Measurements from ENCODE around the gene FRZB. TPM values are rescaled to one million over a fixed set of nuclear protein-coding genes. Genes with fewer than 3 reads are reported as not detected.
A peak's percentile ranks its signal among the peaks of the same experiment; 100 is the strongest.

Gene FRZB
- polyA plus RNA-seq, 3 donors = 8.0 to 11.5 (median 9.3) TPM

DNA sequence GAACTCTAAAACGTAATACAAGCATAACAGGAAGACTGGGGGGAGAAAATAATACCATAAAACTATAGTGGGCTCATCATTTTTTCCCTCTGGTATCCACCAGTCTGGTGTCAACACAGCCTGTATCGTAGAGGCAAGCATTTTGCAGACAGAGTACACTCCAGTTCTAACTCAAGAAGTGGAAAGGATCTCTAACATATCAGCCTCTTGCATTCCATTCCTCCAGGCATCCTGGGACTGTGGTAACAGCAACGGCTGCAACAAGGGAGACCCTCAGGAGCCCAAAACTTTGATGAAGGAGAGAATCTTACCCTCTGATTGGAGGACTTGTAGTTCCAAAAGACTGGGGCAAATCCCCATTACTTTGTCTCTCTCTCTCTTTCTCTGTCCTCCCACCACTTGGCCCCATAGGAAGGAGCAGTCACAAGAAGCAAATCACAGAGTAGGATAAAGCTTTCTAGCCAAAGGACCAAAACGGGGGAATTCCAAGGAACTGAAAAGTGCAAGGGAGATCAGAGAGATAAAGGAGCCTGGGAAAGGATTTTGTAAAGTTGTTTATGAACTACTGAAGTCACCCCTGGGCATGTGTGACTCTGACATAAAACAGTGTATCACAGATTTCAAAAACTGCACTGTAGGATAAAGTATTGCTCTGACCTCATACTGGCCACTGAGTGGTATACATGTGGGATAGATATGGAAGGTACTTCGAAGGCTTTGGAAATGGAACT lies 11.9 kb downstream of the FRZB start:
- DNase-seq = no peak

DNA sequence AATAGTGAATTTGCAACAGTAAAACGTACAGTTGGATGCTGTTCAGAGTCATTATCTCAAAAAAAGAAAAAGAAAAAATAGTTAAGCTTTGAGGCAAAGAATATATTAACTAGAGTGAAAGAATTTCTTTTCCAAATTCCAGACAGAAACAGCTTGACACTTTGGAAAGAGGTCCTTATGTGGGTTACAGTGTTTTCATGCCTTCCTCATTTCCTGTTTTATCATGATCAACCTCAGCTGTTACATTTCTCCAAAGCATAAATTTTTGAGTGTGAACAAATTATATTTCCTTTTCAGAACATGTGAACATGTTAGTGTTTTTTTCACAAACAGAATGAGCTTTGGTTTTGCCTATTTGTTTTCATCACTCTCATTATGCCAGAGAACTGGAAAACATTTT lies 13.6 kb downstream of the FRZB start:
- DNase-seq = no peak

- DNase-seq = no peak
Observed at GRCh38 chr2:182852090-182852489, 14.3 kb downstream of the FRZB start.

DNA sequence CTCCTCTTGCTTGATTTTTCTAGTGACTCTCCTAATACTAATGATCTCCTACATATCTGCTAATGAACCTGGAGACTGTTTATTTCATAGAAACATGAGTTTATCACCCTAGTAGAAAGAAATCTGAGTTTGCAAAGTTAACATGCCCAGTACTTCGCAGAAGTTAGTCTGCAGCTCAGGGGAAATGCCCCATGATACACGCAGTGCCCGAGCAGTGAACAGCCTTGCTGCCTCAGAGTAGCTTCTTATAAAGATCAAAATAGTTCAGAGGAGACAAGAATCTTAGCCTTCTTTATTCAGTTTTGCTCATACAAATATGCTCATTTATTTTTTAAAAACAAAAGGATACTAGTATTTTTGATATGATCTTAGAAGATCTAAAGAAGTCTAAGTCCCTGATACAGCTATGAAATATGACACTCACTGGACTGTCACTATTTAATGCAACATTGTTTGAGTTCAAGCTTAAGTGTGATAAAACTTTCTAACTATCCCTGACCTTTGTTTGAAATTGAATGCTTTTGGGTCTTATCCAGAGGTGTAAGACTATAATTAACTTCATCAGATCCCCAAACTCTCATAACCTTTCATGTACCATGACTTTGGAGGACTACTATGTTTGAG lies 20.5 kb downstream of the FRZB start:
- no peak for DNase-seq

DNA sequence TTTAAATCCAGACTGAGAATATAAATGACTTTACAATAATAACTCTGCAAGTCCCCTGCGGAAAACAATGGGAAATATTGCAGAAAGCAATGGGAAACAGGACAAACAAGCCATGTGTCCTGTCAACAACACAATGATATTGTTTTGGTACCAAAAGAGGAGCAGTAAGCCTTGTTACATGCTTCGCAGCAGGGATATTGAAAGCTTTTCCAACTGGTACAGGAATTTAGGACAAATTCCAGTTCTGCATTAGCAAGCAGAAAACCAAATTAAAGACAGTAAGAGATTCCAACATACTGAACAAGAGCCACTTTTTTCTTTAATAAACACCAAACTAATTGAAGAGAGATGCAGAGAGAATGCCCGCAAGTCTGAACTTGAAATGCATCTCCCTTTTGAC lies 30.0 kb downstream of the FRZB start:
- DNase-seq = no peak

- DNase-seq = no peak
Observed at GRCh38 chr2:182834293-182834692, 32.1 kb downstream of the FRZB start.

DNA sequence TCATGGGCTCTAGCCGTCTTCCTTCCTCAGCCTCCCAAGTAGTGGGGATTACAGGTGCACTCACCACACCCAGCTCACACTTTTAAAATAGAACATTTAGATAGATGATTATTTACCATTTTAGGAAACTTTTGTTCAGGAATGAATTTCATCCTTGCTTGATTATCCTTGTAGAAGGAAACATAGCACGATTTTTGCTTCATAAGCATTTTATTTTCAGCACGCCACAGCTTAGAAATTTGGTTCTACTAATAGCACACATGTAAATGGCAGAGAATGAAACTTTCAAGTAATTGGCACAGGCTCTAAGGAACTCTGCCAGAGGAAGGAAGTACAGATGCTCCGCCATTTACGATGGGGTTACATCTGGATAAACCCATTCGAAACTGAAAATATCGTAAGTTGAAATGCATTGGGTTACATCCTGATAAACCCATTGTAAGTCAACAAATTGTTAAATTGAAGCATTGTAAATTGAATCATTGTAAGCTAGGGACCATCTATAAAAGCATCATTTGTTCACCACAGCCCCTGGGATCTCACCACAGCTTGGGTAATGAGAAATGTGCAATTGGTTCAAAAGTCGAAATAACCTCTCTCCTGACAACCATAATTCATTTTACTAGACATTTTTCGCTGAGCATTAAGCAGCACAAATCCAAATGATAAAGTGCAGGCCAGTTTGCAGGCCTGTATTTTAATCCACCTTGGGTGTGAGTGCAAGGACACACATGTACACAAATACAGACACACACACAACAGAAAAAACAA lies 33.2 kb downstream of the FRZB start:
- DNase-seq = no peak

DNA sequence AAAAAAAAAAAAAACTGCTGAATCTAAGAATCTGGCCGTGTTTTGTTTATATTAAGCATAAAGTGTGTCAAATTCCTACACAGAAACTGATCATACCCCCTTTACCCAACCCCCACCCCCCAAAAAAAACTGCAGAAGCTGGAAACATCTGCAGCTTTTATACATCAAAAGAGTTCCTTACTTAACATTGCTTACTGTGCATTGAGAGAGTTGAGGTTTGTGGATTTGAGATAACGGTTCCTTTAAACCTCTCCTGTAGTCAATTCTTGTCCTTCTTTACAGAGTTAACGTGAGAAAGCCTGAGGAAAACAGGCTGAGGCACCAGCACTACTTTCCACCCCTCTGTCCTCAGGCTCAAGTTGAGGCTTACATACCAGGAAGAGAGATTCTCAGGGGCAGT lies 34.5 kb downstream of the FRZB start:
- no peak for DNase-seq

DNA sequence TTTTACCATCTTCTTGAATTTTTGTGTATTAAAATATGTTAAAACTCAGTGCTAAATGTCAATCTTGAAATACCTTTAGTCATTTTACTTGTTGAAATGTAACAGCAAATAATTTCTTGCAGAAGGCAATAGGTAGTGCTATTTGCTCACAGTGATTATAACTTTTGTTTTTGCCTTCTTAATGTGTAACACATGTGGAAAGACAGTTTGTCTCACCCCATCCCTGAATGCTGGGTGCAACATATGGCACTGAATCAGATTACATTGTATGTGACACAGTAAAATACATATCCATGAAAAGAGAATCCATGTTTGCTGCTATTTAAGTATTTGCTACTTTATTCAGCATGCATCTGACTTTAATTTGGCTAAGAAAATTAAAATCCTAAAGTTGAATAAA lies 35.3 kb downstream of the FRZB start:
- no peak for DNase-seq

GRCh38 chr2:182827182-182827879 lies 39.1 kb downstream of the FRZB start:
- no peak for DNase-seq

GRCh38 chr2:182826496-182826895 lies 39.9 kb downstream of the FRZB start:
- DNase-seq = no peak

DNA sequence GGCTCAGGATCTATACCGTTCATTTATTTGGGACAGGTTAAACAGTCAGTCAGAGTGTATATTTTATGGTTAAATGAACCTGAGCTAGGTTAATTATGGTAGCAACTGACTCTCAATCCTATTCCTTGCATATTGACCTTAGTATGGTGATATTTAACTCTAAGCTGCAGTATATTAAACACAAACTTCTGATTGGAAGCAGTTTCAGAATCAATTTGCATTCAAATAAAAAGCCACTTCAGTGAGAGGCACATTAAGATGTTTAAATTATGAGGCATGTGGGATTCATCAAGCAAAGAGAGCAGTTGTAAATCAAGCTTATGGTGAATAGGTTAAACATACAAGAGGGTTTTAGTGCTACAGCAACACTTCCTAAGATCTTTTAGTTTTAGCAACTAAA lies 40.4 kb downstream of the FRZB start:
- peak; percentile 33 for DNase-seq

DNA sequence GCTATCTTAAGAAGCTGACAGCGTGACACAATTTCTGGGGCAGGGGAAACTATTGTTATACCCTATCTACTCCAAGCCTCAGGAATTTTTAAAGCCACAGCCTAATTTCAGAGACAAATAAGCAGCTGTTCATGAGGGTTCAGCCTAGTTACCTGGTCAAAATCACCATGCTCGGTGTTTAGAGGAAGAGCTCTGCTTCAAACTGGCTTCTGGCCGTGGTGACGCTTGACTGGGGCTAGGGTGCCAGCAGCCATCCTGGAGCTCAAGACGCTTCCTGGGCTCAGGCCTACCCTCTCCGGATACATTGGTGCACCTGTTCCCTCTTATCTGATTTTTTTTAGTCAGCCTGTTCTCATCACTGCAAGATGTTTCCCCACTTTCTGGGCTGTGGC lies 41.7 kb downstream of the FRZB start:
- no peak for DNase-seq

GRCh38 chr2:182824056-182824766 lies 42.2 kb downstream of the FRZB start:
- DNase-seq = no peak

- no peak for DNase-seq
Observed at GRCh38 chr2:182822733-182823132, 43.7 kb downstream of the FRZB start.

GRCh38 chr2:182821182-182821581 lies 45.3 kb downstream of the FRZB start:
- no peak for DNase-seq

GRCh38 chr2:182819412-182819811 lies 47.0 kb downstream of the FRZB start:
- DNase-seq = no peak

DNA sequence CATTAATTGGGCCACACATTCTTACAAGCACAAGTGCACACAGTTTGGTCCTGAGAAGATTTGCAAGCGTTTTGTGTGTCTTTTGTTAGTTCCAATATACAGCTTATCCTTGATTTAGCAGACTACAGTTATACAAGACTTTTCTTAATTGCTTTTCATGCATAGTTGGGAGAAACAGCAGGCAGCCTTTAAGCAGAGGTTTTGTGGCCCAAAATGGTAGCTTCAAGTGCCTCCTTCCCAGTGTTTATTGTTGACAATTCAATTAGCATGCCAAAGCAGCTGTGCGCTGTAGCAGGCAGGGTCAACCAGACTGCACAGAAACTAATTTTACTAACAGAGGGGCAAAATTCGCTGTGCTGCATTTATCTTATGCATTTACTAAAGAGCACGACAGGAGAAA lies 47.5 kb downstream of the FRZB start:
- no peak for DNase-seq

- no peak for DNase-seq
Observed at GRCh38 chr2:182818501-182818900, 47.9 kb downstream of the FRZB start.

- DNase-seq = no peak
Observed at GRCh38 chr2:182817558-182817957, 48.9 kb downstream of the FRZB start.

- DNase-seq = no peak
Observed at GRCh38 chr2:182816866-182817265, 49.6 kb downstream of the FRZB start.

DNA sequence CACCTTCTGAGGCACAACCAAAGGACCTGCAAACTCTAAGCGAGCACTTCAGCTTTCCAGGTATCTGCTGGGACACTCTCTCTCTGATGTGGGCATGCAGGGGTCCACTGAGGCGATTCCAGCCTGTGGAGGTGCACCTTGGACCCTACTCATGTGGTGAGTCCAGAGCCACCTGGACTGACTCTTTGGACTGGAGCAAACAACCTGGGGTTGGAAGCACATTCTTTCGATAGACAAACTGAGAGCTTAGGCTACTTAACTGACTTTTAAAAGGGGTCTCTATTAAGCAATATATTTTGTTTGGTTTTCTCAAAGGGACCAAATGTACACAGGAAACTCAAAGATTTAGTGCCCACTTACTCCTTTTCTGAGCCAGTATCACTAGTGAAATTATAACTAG lies 51.6 kb downstream of the FRZB start:
- DNase-seq = no peak
